NCI-H1092 (cell line): ENCODE data around the gene DSCAML1.

Experiments
- DNase-seq: peaks from one replicate; lab custom pipeline; 2025; lab: John Stamatoyannopoulos, UW

The DSCAML1 gene

DNA sequence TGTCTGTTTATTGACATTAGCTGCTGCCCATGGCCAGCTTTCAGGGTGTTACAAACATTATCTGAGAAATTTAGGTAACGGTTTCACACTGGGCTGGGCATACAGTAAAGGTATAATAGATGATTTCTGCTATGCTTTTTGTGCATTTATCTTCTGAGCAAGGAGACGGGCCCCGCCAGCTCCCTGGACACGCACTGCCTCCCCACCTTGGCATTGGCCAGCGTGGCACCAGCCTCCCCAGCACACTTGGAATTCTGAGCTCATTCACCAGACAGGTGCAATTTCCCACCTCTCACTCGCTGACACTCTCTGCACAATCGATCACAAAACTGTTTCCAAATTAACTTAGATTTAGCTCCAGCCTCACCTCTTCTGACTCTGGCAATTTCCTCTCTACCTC, 246.6 kb downstream of the DSCAML1 start:
- DNase-seq: no peak

DNA sequence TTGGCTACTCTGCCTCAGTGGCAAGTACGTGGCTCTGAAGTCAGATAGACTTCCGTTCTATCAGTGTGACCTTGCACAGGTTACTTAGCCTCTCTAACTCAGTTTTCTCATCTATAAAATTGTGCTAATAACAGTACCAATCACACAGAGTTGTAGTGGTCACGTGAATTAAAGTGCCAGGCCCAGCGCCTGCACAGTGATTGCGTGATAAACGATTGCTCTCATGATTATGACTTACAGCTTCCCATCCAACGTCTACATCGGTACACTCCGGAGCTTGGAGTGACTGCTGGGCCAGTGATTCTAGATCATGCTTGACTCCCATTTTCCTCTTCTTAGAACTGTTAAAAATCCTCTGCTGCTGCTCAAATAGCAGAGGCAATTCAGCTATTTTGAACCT, 247.6 kb downstream of the DSCAML1 start:
- no peak for DNase-seq

DNA sequence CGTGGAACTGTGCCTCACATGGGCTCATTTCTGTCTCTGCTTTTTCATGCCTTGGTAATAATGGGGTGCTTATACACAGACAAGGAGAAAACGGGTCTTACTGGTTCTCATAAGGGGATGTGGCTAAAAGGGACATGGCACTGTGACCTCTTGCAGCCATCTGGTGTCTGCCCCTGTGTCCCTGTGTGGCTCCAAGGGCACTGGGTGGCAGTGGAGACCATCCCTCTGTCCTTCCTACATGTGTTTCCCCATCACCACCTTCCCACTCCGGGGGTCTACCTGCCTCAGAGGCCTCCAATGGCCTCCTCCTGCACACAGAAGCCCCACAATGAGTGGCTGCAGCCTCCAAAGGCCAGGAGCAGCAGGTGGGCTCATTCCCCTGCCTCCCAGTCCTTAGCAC, 248.1 kb downstream of the DSCAML1 start:
- DNase-seq: no peak

DNA sequence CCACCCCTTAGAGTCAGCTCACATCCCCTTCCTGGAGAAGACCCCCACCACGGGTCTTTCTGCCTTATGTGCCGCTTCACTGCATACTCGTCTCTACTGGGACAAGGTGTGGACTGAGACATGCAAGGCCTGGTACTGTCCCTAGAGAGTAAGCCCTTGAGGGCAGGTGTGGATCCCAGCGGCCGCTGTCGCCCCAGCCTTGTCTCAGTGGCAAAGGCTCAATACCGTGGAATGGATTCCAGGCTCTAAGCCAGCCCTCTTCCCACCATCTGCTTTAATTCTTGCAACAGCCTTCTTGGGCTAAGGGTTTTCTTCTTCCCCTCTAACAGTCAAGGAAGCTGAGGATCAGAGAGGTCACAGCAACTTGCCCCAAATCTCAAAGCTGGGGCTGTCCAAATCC, 249.1 kb downstream of the DSCAML1 start:
- DNase-seq: no peak

DNA sequence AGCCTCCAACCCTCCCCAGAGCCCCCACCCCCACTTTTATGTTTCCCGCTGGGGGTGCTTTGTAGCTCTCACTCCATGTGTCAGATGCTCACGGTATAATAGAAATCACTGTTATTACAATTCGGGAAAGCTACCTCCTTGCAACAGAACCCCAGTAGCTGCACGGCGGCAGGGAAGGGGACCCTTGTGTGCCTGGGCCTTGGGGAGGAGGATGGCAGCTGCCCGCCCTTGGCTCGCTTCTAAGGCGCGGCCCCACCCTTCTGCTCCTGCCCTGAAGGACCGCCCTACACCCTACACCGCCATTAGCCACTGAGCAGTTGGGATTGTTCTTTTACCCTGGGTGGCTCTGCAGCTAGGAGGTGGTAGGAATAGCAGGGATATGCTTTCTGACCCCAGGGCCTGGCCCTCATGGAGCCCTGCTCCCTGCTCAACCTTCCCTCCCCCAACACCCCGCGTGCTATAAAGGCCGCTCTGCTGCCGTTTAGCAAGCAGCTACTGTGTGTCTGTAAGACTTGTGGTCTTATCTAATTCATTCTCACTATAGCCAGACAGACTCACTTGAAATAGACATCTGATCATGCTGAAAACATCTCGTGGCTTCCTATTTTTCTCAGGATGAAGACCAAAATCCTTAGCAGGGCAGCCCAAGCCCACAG, 249.7 kb downstream of the DSCAML1 start:
- no peak for DNase-seq

DNA sequence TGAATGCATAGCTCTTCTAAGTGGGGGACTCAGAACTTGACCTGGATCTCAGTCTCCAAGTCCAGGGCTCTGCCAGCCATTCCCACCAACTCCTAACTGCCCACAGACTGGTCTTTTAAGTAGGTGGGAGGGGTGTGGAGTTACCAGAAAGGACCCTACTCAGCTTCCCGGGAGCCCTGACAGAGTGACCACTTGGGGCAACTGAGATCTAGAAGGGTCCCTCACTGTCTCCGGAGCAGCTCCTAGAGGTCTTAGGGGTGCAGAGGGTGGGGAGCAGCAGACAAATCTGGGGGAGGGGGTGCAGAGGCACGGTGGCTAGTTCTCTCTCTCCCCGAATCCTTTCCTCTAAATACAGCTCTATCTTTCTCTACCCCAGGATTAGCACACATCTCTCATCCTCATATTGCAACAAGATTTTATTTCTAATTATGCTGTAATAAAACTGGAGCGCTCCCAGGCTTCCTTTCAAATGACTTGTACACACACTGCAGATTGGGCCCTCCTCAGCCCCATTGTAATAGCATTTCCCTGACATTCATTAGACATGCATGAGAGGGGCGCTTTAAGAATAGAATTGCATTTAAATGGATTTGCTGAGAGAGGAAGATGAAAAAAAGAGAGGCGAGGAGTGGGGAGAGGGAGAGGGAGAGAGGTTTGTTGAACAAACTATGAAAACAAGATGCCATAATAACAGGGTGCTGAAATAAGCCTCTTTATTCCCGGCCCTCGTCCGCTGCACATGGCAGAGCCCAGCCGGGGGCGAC, 250.4 kb downstream of the DSCAML1 start:
- peak; percentile 29 for DNase-seq

DNA sequence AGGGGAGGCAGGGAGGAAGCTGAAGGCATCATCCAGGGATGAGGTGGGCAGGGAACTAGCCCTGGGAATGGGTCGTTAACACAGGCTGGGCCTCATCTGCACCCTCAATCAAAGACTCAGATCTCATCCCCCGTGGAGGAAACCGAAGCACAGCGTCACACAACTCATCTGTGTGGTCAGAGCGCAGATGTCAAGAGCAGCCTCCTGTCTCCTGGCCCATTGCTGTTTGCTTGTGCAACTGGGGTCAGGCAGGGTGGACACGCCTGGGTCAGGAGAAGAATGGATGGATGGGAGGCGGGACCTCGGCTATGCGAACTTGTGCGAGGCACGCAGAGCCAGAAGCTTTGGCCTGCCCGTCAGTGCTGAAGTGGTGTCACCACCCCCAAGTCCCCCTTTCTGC, 251.3 kb downstream of the DSCAML1 start:
- DNase-seq: no peak

DNA sequence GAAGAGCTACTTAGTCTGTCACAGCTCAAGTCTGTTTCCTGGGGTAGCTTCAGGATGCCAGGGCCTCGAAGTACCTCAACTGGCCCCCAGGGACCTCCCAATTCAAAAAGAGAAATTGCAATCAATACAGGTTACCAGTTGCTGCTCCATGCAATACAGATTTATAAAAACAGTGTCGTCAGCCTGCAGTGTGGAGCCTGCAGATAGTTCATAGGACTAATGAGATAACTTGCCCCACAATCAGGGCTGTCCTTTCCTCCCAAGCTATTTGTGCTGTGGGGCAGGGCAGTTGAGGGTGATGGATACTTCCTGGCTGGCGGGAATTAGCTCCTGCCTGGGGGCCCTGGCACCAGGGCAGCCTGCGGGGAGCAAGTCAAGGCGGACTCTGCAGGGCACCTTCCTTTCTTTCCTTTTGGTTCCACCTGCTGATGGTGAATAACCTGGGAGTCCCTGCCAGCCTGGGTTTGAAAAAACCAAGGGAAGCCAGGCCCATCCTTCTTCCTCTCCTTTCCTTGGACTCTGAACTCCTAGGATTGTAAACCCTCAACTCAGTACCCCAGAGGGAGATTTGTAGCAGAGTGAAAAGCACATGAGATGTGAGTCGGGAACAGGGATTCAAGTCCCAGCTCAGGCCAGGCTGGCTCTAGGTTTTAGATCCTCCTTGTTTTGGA, 252.8 kb downstream of the DSCAML1 start:
- DNase-seq: no peak

DNA sequence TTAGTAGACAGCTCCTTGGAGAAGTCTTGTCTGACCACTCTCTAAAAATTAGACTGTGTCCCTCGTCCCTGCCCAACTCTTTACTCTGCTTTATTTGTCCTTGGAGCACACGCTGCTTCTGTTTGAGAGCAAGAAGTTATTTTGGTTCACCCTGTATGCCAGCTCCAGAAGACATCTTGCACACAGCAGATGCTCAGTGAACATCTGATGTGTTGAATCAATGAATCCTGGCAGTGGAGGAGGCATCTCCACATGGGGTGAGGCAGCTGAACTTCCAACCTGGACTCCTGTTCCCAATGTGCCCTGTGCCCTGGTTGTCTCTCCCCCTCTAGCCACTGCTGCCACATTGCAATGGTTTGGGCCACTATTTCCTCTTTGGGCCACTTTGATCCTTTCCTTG, 255.8 kb downstream of the DSCAML1 start:
- DNase-seq: no peak

DNA sequence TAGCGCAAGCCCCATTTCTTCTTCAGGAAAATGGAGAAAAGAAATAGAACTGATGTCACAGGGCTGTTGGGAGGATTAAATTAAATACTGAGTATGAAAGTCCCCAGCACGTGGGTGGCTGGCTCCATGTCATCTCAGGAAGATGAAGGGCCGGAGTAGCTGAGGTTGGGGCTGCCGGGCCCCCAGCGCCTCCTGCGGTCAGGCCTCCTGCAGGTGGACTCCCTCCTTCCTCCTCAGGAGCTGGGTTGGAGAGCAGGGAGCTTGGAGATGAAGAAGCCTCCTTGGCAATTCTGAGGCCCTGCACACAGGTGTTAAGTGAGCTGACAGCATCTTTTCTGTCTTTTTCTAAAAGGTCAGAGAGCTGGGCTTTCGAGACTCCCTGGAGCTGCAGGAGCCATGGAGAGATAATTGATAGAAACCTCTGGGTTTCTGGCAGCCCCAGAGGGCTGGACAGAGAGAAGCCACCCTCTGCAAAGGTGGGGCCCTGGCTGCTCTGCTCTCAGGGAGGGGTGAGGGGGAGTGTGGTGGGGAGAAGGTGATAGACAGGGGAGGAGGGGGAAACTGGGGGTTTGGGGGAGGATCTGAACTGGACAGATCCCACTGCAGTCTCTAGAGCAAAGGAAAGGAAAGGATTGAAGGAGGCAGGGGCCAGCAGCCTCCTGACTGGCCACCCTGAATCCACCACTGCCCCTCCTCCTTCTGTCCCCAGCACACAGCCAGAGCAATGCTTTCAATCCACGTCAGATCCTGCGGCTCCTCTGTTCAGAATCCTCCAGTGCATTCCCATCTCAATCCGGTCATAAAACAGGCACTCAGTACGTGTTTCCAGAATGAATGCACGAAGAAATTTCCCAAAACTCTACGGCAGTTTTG, 258.5 kb downstream of the DSCAML1 start:
- no peak for DNase-seq

DNA sequence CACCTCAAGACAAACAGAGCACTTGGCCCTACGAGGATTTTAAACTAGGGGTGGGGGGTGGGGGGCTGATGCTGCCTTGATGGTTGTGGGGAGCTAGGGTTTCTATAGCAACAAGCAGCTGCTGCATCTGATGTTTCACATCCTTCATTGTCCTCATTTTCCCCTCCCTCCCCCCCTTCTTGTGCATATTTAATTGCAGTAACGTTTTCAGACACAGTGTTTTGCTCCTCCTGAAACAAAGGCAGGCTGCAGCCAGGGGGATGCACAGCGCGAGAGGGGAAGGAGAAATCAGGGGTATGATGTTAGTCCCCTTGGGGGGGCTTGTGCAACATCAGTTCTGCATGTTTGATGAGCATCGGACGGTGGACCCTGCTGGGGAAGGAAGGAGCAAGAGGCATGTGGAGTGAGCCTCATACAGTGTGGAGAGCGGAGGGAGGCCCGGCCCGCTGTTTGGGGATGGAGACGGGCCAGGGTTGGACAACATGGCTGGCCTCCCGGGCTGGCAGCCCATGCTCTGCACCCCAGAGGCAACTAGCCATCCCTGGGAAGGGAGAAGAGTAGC, 261.1 kb downstream of the DSCAML1 start:
- peak; percentile 39 for DNase-seq

DNA sequence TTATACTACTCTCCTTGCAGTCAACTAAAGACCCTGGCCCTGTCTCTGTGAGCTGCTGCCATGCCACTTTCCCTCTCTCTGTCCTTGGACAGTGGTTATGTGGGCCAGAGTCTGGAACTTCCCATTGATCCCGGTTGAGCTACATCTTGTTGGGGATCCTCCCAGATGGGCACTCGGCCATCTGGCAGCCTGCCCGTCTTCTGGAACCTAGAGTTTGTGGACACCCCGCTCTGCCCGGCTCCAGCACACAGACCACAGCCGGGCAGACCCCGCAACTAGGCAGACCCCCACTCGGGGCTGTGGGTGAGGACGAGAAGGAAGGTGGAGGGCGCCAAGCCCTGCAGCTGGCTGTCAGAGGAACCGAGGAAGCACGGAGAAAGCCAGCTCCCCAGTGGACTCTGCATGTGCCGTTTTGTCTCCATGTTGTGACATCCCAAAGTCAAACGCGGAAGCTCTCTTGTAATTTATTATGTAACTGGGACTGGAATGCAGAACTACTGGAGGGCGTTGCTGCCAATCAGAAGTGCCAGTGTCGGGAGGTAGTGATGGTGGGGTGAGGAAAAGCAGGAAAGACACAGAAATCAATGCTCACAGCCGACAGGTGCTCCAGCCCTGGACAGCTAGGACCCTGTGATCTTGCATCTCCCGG, 261.7 kb downstream of the DSCAML1 start:
- DNase-seq: peak; percentile 65

DNA sequence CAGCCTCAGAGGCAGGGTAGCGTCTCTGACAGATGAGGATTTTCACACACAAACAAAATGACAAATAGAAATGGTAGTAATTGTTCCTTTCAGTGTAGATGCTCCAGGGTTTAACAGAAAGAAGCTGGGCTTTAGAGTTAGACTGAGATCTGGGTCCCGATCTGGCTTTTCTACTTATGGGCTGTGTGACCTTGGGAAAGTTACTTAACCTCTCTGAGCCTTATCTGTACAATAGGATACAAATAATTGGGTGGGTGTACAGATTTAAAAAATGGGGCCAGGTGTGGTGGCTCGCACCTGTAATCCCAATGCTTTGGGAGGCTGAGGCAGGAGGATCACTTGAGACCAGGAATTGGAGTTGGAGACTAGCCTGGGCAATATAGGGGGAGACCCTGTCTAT, 264.4 kb downstream of the DSCAML1 start:
- no peak for DNase-seq

DNA sequence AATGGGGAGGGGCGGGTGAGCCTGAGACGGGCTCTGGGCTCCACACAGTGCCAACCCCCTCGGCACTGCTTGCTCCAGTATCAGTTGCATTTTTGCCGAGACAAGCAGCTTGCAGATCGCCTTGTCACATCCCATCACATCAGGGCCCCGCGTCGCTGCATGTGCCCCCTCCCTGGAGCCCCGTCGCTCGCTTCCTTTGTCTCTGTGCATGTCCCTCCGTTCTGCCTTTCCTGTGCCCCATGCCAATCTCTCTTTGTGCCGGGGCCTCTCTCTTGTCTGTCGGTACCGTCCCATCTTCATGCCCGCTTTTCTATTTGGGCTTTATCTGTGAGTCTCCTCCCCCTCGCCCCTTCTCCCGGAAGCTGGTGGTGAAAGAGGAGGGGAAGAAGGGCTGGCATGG, 267.2 kb downstream of the DSCAML1 start:
- no peak for DNase-seq

DNA sequence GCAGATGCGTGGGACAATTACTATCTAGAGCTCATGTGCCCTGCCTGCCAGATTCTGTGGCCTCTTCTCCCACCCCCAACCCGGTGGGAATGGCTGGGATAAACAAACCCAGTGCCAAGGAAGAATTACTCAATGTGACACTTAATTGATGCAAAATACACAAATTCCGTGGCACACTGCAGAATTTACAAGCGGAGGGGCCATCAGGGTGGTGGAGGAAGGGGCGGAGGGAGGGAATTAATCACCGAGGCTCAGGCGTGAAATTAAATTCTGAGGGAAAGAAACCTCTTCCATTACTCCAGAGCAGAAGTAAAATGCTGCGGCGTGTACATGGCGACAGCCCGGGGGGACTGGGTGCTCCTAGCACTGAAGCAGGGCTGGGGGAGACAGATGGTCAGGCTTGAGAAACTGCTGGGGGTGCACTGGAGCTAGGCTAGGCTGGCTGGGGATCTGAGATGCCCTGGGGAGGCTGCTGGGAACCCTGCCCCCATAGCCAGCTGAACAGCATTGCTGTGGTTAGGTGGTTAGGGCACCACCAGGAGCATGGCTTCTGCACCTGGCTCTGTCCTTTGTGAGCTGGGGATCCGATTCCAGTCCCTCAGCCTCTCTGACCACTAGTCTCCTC, 268.8 kb downstream of the DSCAML1 start:
- no peak for DNase-seq

DNA sequence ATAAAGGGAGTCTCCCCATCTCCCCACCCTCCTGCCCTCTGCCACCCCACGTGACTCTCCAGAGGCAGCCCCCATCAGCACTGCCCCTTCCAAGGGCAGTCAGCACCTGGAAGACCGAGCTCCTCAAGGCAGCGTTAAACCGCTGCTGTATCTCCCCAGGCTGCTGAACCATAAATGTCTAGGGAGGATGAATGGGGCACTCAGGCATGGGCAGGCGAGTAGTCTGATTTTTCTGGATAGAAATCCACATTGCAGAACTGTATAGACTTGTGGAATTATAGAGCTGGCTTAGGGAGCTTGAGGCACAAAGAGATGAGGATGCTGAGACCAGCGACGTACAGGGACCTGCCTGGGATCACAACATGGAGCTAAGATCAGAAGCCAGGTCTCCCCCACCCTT, 269.7 kb downstream of the DSCAML1 start:
- no peak for DNase-seq

DNA sequence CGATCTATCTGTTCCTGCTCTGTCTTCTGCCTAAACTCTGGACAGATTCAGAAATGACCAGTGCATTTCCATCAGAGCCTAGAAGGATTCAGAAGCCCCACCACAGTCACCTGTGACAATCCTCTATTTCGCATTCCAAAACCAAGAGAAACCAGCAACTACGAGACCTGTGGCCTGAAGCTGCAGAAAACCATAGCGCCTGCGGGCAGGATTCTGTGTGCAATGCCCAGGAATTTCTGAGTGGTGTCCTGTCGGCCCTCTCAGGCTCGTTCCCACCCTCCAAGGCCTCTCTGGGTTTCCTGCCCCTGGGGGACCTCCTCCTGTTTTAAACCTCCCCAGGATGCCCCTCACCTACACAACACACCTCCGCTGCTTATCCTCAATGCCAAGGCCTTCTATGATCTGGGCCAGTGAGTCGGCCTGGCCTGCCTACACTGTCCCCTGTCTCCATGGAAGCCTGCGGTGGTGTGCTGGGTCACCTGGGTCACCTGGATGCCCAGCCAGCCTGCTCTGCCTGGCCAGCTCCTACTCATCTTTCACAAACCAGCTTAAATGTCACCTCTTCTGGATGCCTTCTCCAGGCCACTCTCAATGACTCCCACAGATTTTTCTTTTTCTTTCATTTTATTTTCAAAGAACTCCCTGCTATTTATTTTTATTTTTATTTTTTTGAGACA, 271.0 kb downstream of the DSCAML1 start:
- no peak for DNase-seq

DNA sequence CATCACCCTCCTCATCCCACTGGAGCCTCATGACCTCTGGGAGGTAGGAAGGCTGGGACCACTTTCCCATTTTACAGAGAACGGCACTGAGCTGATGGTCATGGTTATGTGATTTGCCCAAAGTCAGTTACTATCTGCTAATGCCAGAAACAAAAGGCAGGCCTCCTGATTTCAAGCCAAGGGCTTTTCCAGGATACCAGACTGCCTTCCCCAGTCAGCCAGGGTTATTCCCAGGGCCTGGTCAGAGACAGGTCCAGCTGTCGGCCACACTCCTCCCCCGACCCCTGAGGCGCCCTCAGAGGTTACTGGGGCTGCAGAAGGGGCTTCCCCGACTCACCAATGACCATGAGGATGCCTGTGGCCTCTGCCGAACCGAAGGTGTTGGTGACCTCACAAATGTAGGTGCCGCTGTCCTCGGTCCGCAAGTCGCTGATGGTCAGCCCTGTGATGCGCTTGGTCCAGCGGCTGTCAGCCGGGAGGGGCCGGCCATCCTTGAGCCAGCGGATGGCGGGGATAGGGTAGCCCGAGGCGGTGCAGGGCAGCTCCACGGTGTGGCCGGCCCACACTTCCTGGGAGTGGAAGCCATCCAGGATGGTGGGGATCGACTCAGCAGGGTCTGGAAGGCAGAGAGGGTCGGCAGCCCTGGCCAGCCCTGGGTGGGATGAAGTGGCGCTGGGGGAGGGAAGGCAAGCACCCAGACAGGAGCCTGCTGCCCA, 272.4 kb downstream of the DSCAML1 start:
- DNase-seq: no peak

DNA sequence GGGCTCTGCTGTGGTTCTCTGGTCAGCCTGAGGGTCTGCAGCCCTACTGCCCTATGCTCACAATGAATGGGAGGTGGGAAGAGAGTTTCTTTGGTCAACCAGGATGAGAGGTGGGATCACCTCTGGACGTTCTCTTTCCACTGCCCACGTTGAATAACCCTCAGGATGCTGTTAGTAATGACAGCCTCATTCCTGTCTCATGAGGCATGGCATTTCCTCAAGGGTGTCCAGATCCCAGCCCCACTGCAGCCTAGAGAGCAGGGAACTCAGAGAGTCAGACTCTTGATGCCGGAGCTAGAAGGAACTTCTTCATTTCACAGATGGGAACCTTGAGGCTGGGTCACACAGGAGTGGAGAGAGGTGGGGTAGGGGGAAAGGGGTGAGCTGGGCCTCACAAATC, 273.3 kb downstream of the DSCAML1 start:
- no peak for DNase-seq

DNA sequence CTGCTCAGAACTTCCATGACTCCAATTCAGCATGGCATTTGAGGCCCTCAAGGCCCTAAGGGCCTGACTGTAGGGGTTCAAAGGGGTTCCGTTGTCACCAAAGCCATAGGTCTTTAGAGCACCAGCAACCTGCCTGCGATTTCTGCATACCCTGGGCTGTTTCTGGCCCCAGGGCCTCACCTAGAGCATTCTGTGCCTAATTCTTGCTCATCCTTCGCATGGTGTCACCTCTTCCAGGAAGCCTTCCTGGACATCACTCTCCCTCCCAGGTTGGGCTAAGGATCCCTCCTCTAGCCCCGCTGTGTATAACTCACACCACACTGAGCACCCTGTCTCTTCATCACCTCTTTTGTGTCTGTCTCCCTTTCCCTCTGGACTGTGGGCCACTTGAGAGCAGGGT, 275.0 kb downstream of the DSCAML1 start:
- no peak for DNase-seq
